Spinal cord (tissue), 10 donors: ENCODE measurements around the gene SPATS2L. TPM values are rescaled to one million over a fixed set of nuclear protein-coding genes. Genes with fewer than 3 reads are reported as not detected.

ENCODE experiments used
- DNase-seq, 6 donors: peaks; one replicate each; pipeline versions ENCODE4 v3.0.0 to v3.0.0-alpha.2; 2013 to 2015; ENCODE audit warnings: low spot score in 6 of 6, low read depth in 4 of 6
- H3K27ac ChIP-seq: one replicate; pipeline ENCODE4 v1.5.1; 2013; ENCODE audit warnings: low read depth, low read length, control low read depth
- H3K27me3 ChIP-seq: one replicate; pipeline ENCODE4 v1.6.1; 2013; ENCODE audit warnings: low read length; ENCODE audit not compliant: control insufficient read depth, insufficient read depth
- H3K36me3 ChIP-seq: one replicate; pipeline ENCODE4 v1.6.1; 2013; ENCODE audit warnings: low read length; ENCODE audit not compliant: control insufficient read depth, insufficient read depth
- H3K4me1 ChIP-seq: one replicate; pipeline ENCODE4 v1.6.1; 2013; ENCODE audit warnings: low read length; ENCODE audit not compliant: control insufficient read depth, insufficient read depth
- H3K4me3 ChIP-seq: one replicate; pipeline ENCODE4 v1.5.1; 2013; ENCODE audit warnings: low read depth, low read length, control low read depth
- H3K9me3 ChIP-seq: one replicate; pipeline ENCODE4 v1.6.1; 2013; ENCODE audit warnings: low read length; ENCODE audit not compliant: control insufficient read depth, insufficient read depth
- WGBS: methylation state at CpG from one replicate; pipeline ENCODE4 v1.1.5; 2013; ENCODE audit warnings: missing lambda C conversion rate; ENCODE audit not compliant: insufficient coverage; 5-methylcytosine and 5-hydroxymethylcytosine counted together
- polyA plus RNA-seq, 2 donors: library from polyadenylated mRNA; unstranded; fragments of 120-200 nt; gene quantifications; one replicate each; pipeline ENCODE4 v1.2.1, GENCODE V29; 2013; ENCODE audit not compliant: insufficient read length in 2 of 2
- total RNA-seq, 2 donors: library from RNA; depleted of rRNA in 1 of 2; stranded (reverse); fragments of 120-200 nt in 1 of 2; fragments of >200 nt in 1 of 2; gene quantifications; one replicate each; pipeline versions ENCODE4 v1.2.3 to v1.2.4, GENCODE V29; 2013 to 2014
- donor health status: healthy.

The SPATS2L gene
- total and polyA plus RNA-seq, 4 donors, result 75.3 to 144 (median 108) TPM

DNA sequence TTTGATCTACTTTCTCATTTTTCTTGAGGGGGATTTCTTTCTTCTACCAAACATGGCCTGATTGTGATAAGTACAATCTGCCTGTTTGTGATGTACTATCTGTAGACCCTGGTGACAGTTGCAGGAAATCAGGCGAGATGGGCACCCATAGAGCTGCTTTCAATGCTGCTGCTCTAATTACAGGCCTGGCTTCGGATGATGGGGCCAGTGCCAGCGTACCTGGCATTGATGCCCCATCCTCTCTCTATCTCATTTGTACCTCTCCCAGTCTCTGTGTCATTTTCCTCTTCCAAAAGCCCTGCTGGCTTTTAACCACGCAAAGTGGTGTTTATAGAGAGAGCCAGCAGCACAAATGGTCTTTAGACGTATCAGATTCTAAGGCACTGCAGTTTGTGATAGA is 133.5 kb downstream of the SPATS2L start:
- Histone ChIP-seq H3K4me1 (no peaks in the 10 kb centered on the region), H3K27ac (no peak overlapping the region), H3K4me3 (no peak overlapping the region), H3K27me3 (no peaks in the 10 kb centered on the region), H3K9me3 (no peaks in the 10 kb centered on the region), H3K36me3 (peaks cover 2% of the 10 kb centered on the region)
- 87% methylated on average over 4 of the region's 5 CpGs for WGBS
- peak in 2 of 6 donors; percentile 27 to 42 for DNase-seq

DNA sequence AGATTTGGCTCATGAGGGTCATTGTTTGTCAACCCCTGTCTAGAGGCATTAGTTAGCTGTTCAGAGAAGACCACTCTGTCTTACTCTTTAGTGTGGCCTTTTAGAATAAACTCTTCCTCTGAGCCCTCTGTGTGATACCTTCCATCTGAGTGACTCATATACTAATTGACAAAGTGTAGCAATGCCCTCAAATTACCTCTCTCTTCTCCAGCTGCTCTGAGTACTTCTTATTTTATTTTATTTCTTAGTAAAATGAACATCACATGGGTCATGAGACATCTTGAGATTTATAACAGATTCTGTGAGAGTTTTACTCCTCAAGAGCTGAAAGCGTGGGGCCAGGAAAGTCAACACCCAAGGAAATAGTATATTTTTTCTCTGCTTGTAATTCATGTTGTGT is 136.0 kb downstream of the SPATS2L start:
- Histone ChIP-seq H3K36me3 (peaks cover 3% of the 10 kb centered on the region), H3K27ac (no peak overlapping the region), H3K9me3 (no peaks in the 10 kb centered on the region)

DNA sequence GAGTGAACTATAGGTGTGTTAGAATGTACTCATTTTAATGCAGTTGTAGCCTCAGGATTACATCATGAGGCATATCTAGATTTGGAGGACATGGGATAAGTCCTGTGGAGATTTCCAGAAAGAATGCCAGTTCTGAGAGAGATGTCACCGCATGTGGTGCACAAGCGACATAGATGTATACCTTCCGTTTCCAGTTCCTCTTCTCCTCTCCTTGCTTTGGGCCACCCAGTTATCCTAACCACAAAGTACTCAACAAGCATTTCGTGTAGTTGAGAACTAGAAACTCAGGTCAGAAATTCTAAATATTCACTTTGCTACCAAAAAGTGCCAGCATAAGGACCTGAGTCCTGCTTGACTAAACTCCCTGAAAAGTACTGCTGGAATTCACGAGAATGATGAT is 136.9 kb downstream of the SPATS2L start:
- H3K36me3 ChIP-seq, result peaks cover 3% of the 10 kb centered on the region
- no peaks in the 10 kb centered on the region for H3K9me3 ChIP-seq
- H3K27ac ChIP-seq, result no peak overlapping the region
- H3K27me3 ChIP-seq, result no peaks in the 10 kb centered on the region
- no peak overlapping the region for H3K4me3 ChIP-seq
- H3K4me1 ChIP-seq, result no peaks in the 10 kb centered on the region
- no peak for DNase-seq
- WGBS, result 100% methylated on average over 3 of the region's 5 CpGs

More for the DNA sequence above, 136.0 kb downstream of the SPATS2L start:
- Histone ChIP-seq H3K4me1 (no peaks in the 10 kb centered on the region), H3K4me3 (no peak overlapping the region), H3K27me3 (no peaks in the 10 kb centered on the region)
- no CpG with 5 or more reads among the region's 1 CpG for WGBS
- DNase-seq, result no peak

DNA sequence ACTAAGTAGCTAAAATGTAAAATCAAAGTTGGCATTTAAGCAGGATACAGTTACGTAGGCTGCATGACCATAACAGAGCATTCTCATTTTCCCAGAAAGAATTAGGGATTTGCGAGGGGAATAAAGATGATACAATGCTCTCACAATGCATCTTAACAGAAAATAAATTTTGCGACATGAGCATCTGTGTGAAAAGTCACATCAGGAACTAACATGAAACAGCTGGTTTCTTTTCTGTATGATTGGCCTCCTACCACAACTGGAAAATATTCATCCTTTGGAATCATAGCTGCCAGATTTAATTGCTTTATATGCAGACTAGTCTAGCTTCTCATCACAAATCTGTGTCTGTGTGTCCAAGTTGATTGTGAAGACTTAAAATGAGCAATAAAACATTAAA is 137.4 kb downstream of the SPATS2L start:
- H3K4me3 ChIP-seq, result no peak overlapping the region
- H3K27ac ChIP-seq, result no peak overlapping the region
- no peaks in the 10 kb centered on the region for H3K4me1 ChIP-seq
- H3K36me3 ChIP-seq, result peaks cover 3% of the 10 kb centered on the region
- H3K9me3 ChIP-seq, result no peaks in the 10 kb centered on the region
- no peaks in the 10 kb centered on the region for H3K27me3 ChIP-seq
- peak in 1 of 6 donors; percentile 68 for DNase-seq
- WGBS, result 83% methylated on average over 1 of the region's 3 CpGs

DNA sequence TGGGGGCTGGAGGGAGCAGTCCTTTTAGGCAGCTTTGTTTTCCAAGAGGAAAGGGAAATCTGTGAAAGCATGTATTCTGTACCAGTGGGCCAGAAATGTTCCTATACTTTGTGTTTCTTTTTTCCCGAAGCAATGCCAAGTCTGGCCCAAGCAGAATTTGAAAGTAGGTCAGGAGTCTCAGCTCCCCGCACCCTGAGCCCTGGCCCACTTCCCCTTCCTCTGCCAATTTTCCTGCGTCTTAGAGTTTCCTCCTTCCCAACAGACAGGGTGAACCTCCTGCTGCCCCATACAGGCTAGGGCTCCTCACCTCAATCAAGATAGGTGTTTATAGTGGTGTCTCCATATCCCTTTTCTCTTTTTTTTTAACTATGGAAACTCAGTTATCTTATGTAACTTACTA is 138.0 kb downstream of the SPATS2L start:
- peak in 1 of 6 donors; percentile 20 for DNase-seq
- WGBS, result 57% methylated on average over 1 of the region's 3 CpGs
- Histone ChIP-seq H3K27me3 (no peaks in the 10 kb centered on the region), H3K27ac (no peak overlapping the region), H3K4me3 (no peak overlapping the region), H3K4me1 (no peaks in the 10 kb centered on the region), H3K36me3 (peaks cover 3% of the 10 kb centered on the region), H3K9me3 (no peaks in the 10 kb centered on the region)

DNA sequence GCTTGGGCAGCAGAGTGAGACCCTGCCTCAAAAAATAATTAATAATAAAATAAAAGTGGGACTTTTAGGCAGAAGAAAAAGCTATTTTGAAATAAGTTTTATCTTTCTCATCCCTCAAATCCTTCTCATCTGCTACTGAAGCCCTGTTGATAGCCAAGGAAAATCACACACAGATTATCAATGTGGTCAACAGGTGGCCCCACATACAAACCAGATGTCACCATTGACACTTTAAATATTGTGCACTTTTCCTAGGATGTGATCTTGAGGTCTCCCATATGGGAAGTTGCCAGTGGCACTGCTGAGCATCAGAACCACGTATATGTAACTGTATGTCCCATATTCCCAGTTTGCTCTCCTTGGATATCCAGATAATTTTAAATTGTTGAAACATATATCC is 138.8 kb downstream of the SPATS2L start:
- Histone ChIP-seq H3K4me3 (no peak overlapping the region), H3K36me3 (peaks cover 3% of the 10 kb centered on the region), H3K27me3 (no peaks in the 10 kb centered on the region), H3K27ac (no peak overlapping the region), H3K9me3 (no peaks in the 10 kb centered on the region), H3K4me1 (no peaks in the 10 kb centered on the region)
- no CpG with 5 or more reads among the region's 1 CpG for WGBS
- no peak for DNase-seq

DNA sequence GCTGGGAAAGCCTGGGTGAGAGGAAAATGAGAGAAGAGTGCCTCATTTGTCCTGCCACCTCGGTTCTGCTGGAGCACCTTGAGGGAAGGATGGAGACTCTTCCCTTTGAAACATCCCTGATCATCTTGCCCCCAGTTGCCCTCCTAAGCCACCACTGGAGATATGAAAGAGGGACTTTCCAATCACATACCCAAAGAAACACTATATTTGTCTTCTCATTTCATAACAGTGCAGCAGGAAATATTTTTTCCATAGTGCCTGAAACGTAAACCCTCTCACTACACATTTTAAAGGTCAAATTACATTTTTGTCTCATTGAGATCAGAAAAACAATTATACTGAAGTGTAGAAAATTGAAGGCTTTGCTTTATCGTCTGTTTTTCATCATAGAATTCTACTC is 140.1 kb downstream of the SPATS2L start:
- DNase-seq, result no peak
- Histone ChIP-seq H3K9me3 (no peaks in the 10 kb centered on the region), H3K27ac (no peak overlapping the region), H3K27me3 (no peaks in the 10 kb centered on the region), H3K4me1 (no peaks in the 10 kb centered on the region), H3K4me3 (no peak overlapping the region), H3K36me3 (peaks cover 12% of the 10 kb centered on the region)
- WGBS, result no CpG with 5 or more reads among the region's 3 CpGs

DNA sequence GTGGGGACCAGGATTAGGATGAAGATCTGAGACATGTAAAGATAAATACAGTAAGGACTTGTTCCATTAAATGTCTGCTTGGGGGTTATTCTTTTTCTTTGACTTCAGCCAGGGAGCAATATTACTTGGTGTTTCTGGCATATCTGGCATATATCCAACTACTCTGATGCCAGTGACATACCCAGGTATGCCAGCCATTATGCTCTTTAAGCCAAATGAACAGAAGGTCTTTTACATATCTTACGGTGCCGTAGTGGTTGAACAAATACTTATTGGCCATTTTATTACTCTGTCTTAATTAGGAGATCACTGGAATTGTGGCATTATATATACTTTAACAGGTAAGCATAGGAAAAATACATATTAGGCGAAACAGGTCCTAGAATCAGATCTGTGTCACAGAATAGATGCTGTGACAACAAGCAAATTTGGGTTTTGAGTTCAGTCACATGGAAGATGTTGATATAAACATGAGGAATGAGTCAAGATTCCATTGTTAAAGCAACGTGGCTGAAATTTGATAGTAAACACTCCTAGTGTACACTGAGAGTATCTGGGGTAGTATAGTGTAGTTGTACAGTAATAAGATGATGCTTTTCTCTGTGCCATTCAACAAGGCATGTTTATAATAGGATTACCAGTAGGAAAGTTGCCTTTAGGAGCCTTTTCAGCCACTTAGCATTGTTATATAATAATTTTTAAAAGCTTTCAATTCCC is 140.8 kb downstream of the SPATS2L start:
- Histone ChIP-seq H3K27me3 (no peaks in the 10 kb centered on the region), H3K27ac (no peak overlapping the region), H3K9me3 (no peaks in the 10 kb centered on the region), H3K4me3 (no peak overlapping the region), H3K4me1 (no peaks in the 10 kb centered on the region), H3K36me3 (peaks cover 12% of the 10 kb centered on the region)
- DNase-seq, result no peak
- WGBS, result 67% methylated on average over 1 of the region's 4 CpGs

DNA sequence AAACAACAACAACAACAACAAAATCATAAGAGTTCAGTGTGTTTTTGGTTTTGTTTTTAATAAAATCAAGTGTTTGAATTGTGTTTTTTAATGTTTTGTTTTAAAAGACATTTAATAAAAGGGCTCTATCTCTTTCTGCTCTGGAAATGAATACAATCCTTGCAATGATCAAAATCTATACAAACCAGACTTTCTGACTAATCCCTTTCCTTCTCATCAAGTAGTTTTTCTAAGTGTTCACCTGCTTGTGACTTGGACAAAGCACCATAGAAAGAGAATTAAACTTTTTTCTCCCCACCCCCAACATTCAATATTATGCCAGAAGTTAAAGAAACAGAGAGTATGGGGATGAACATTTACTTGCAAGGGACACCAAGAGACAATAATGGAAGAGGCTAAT is 142.0 kb downstream of the SPATS2L start:
- no peak overlapping the region for H3K4me3 ChIP-seq
- peaks cover 5% of the 10 kb centered on the region for H3K4me1 ChIP-seq
- DNase-seq, result no peak
- H3K36me3 ChIP-seq, result peaks cover 12% of the 10 kb centered on the region
- H3K27ac ChIP-seq, result no peak overlapping the region
- H3K27me3 ChIP-seq, result no peaks in the 10 kb centered on the region
- no peaks in the 10 kb centered on the region for H3K9me3 ChIP-seq

DNA sequence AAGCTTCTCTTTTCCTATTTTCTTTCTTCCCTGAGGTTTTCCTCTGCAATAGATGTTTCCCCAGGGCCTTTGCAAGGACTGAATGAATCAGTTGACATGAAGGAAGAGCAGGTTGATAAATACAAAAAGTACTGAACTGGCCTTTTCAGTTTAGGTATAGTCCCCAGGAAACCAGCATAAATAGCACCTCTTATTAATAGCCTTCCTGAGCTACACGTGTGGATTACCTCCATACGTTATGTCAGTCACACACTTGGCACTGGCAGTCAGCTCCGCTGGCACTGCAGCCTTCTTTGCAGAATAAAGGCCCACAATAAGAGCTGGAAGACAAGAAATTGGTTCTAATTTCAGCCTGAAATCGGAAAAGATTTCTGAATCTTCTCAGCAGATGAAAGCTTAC is 142.7 kb downstream of the SPATS2L start:
- Histone ChIP-seq H3K36me3 (peaks cover 12% of the 10 kb centered on the region), H3K27ac (no peak overlapping the region)
- peak in 1 of 6 donors; percentile 52 for DNase-seq

More for the DNA sequence above, 142.7 kb downstream of the SPATS2L start:
- H3K4me3 ChIP-seq, result no peak overlapping the region
- no peaks in the 10 kb centered on the region for H3K9me3 ChIP-seq
- peaks cover 10% of the 10 kb centered on the region for H3K4me1 ChIP-seq
- WGBS, result 60% methylated on average over 3 of the region's 4 CpGs
- no peaks in the 10 kb centered on the region for H3K27me3 ChIP-seq
